Ectodermal cell (in vitro differentiated cells): Measurements from ENCODE around the gene ASB5. TPM values are rescaled to one million over a fixed set of nuclear protein-coding genes. Genes with fewer than 3 reads are reported as not detected.

Source experiments
- H3K27ac ChIP-seq: 2 replicates; pipeline ENCODE4 v1.7.0; 2013; ENCODE audit warnings: mild to moderate bottlenecking, low read depth, low read length; ENCODE audit not compliant: insufficient read depth, poor library complexity, severe bottlenecking
- H3K27me3 ChIP-seq: 2 replicates; pipeline ENCODE4 v1.7.0; 2013; ENCODE audit warnings: mild to moderate bottlenecking, low read length; ENCODE audit not compliant: insufficient read depth, control insufficient read depth, poor library complexity, severe bottlenecking
- H3K36me3 ChIP-seq: one replicate; pipeline ENCODE4 v1.7.0; 2013; ENCODE audit warnings: low read length; ENCODE audit not compliant: control insufficient read depth, insufficient read depth
- H3K4me1 ChIP-seq: one replicate; pipeline ENCODE4 v1.7.0; 2013; ENCODE audit warnings: low read length; ENCODE audit not compliant: control insufficient read depth, insufficient read depth
- H3K4me3 ChIP-seq: 2 replicates; pipeline ENCODE4 v1.7.0; 2013; ENCODE audit warnings: low read depth, low read length, control low read depth; ENCODE audit not compliant: insufficient read depth
- H3K9me3 ChIP-seq: 2 replicates; pipeline ENCODE4 v1.7.0; 2013; ENCODE audit warnings: mild to moderate bottlenecking, low read length, moderate library complexity; ENCODE audit not compliant: control insufficient read depth
- WGBS, 2 experiments: methylation state at CpG; one replicate each; pipeline ENCODE4 v1.1.7; 2013; ENCODE audit warnings: missing lambda C conversion rate in 2 of 2; 5-methylcytosine and 5-hydroxymethylcytosine counted together
- polyA plus RNA-seq, 4 experiments: library from polyadenylated mRNA; stranded (reverse); fragments of 50-300 nt; gene quantifications; one replicate each; pipeline ENCODE4 v1.2.3, GENCODE V29; 2013

Gene ASB5, protein sequence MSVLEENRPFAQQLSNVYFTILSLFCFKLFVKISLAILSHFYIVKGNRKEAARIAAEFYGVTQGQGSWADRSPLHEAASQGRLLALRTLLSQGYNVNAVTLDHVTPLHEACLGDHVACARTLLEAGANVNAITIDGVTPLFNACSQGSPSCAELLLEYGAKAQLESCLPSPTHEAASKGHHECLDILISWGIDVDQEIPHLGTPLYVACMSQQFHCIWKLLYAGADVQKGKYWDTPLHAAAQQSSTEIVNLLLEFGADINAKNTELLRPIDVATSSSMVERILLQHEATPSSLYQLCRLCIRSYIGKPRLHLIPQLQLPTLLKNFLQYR
- not detected for polyA plus RNA-seq (2013, experiment 1 of 4)
- polyA plus RNA-seq (2013, experiment 2 of 4), result not detected
- polyA plus RNA-seq (2013, experiment 3 of 4), result not detected
- polyA plus RNA-seq (2013, experiment 4 of 4), result not detected

- H3K4me3 ChIP-seq, result no peak within 1 kb of the TSS
- no peaks in the 10 kb centered on the region for H3K36me3 ChIP-seq
- H3K27ac ChIP-seq, result no peak within 1 kb of the TSS
- WGBS, 2 experiments, result 95 to 97% methylated on average over 11 of the region's 11 CpGs
- no peaks in the 10 kb centered on the region for H3K4me1 ChIP-seq
- no peaks in the 10 kb centered on the region for H3K9me3 ChIP-seq
- H3K27me3 ChIP-seq, result no peaks in the 10 kb centered on the region
These were observed at the start of gene ASB5 for GRCh38 chr4:176268963-176269362. TSS of gene ASB5 (minus strand) at chr4:176269222. CDS start at chr4:176269108, 114 bp downstream.

DNA sequence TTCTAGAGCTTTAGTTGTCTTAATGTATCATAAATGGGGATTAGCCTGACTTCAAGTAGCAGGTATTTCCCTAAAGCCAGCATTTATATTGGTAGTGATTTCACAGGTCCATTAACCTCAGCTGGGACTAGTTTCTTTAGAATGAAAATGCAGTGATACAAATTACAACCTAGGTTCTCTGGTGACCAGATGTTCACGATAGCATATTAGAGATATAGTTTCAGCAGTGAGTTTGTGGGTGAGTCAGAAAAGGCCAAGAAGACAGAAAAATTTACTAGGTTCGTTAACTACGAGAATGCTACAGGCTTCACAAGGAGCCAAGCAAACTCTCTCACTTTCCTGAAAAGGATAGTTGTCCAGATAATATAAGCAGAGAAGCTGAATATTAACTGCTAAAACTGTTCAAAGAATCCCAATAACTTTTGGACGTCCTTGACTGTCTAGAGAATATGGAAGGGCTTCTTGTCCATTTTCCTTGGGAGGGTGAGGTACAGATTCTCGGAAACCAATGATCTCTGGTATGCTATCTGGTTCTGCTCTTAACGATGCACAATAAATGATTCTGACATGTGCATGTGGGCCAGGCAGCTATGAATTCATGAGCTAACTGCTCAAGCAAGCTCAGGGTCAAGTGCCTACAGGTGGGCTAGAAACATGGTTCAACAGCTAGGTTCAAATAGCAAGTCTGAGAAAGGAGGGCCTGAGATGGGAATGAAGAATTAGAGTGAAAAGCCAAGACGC, 44.7 kb upstream of the ASB5 start:
- WGBS, 2 experiments, result 89 to 91% methylated on average over 7 of the region's 7 CpGs
- H3K27ac ChIP-seq, result no peak overlapping the region
- H3K9me3 ChIP-seq, result no peaks in the 10 kb centered on the region

GRCh38 chr4:176309772-176310171, 40.8 kb upstream of the ASB5 start:
- H3K27ac ChIP-seq, result no peak overlapping the region
- no peaks in the 10 kb centered on the region for H3K4me1 ChIP-seq
- H3K36me3 ChIP-seq, result no peaks in the 10 kb centered on the region
- no peaks in the 10 kb centered on the region for H3K9me3 ChIP-seq
- H3K4me3 ChIP-seq, result no peak overlapping the region
- no peaks in the 10 kb centered on the region for H3K27me3 ChIP-seq

More for the DNA sequence above, 44.7 kb upstream of the ASB5 start:
- Histone ChIP-seq H3K36me3 (no peaks in the 10 kb centered on the region), H3K4me3 (no peak overlapping the region), H3K27me3 (no peaks in the 10 kb centered on the region), H3K4me1 (peaks cover 3% of the 10 kb centered on the region)

GRCh38 chr4:176309046-176309445, 40.0 kb upstream of the ASB5 start:
- 93 to 98% methylated on average over 2 of the region's 2 CpGs for WGBS, 2 experiments
- no peak overlapping the region for H3K27ac ChIP-seq
- no peaks in the 10 kb centered on the region for H3K27me3 ChIP-seq

DNA sequence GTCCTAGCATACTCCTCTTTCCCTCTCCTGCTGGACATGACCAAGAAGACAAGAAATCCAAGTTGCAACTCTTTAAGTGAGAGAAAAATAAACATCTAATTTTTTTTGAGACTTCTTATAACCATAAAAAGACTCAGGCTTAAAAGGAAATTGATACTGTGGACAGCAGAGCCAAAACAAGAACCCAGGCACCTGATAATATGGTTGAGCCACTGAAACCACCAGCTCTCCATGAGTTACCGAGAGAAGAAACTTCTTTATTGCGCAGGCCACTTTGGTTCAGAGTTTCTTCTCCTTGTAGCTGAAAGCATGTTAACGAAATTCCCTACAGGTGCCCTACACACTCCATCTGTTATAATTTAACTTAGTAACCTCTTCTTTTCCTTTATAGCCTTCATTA, 39.4 kb upstream of the ASB5 start:
- no peak overlapping the region for H3K27ac ChIP-seq
- no peaks in the 10 kb centered on the region for H3K4me1 ChIP-seq
- 90 to 91% methylated on average over 3 of the region's 3 CpGs for WGBS, 2 experiments

More at GRCh38 chr4:176309046-176309445, 40.0 kb upstream of the ASB5 start:
- Histone ChIP-seq H3K9me3 (no peaks in the 10 kb centered on the region), H3K4me1 (no peaks in the 10 kb centered on the region), H3K36me3 (no peaks in the 10 kb centered on the region), H3K4me3 (no peak overlapping the region)

DNA sequence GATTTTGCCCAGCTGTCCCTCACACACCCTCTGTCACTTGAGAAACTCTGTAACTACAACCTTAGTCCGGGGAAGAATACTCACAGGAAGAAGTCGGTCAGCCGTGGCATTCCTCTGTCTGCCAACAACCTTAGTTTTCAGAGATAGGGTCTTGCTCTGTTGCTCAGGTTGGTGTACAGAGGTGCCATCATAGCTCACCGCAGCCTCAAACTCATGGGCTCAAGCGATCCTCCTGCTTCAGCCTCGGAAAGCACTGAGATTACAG, 38.6 kb upstream of the ASB5 start:
- no peaks in the 10 kb centered on the region for H3K4me1 ChIP-seq
- H3K4me3 ChIP-seq, result no peak overlapping the region
- no peak overlapping the region for H3K27ac ChIP-seq
- H3K27me3 ChIP-seq, result no peaks in the 10 kb centered on the region
- no peaks in the 10 kb centered on the region for H3K9me3 ChIP-seq
- 91% methylated on average over 6 of the region's 6 CpGs for WGBS, 2 experiments
- no peaks in the 10 kb centered on the region for H3K36me3 ChIP-seq

More for the DNA sequence above, 39.4 kb upstream of the ASB5 start:
- H3K4me3 ChIP-seq, result no peak overlapping the region
- H3K36me3 ChIP-seq, result no peaks in the 10 kb centered on the region
- H3K27me3 ChIP-seq, result no peaks in the 10 kb centered on the region
- no peaks in the 10 kb centered on the region for H3K9me3 ChIP-seq

GRCh38 chr4:176306837-176307665, 38.0 kb upstream of the ASB5 start:
- Histone ChIP-seq H3K27ac (no peak overlapping the region), H3K9me3 (no peaks in the 10 kb centered on the region), H3K36me3 (no peaks in the 10 kb centered on the region), H3K4me1 (no peaks in the 10 kb centered on the region), H3K4me3 (no peak overlapping the region), H3K27me3 (no peaks in the 10 kb centered on the region)
- WGBS, 2 experiments, result 92 to 95% methylated on average over 5 to 6 of the region's 6 CpGs

DNA sequence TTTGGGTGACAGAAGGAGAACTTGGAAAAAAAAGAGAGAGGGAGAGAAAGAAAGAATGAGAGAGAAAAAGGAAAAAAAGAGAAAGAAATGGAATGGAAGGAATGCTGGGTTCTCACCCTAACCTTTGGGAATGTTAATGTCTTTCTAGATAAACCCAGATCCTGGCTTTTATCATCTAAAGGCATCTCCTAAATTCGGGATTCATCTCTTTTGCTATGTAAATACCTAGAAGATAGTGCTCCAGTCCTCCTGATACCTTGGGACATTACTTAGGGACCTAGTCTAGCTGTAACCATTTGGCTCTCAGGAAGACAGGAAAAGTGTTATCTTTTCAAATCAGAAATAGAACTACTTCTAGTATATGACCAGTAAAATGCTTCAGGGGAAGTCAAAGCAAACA, 34.9 kb upstream of the ASB5 start:
- Histone ChIP-seq H3K27me3 (no peaks in the 10 kb centered on the region), H3K27ac (no peak overlapping the region), H3K4me1 (no peaks in the 10 kb centered on the region), H3K4me3 (no peak overlapping the region), H3K36me3 (no peaks in the 10 kb centered on the region), H3K9me3 (no peaks in the 10 kb centered on the region)
- WGBS, 2 experiments, result 41 to 42% methylated on average over 1 of the region's 1 CpG

GRCh38 chr4:176302283-176303275, 33.6 kb upstream of the ASB5 start:
- H3K9me3 ChIP-seq, result no peaks in the 10 kb centered on the region
- H3K27ac ChIP-seq, result no peak overlapping the region
- H3K36me3 ChIP-seq, result no peaks in the 10 kb centered on the region
- H3K4me3 ChIP-seq, result no peak overlapping the region
- H3K27me3 ChIP-seq, result no peaks in the 10 kb centered on the region
- 86 to 100% methylated on average over 1 to 2 of the region's 2 CpGs for WGBS, 2 experiments
- H3K4me1 ChIP-seq, result no peaks in the 10 kb centered on the region
